SK-N-SH treated with all-trans-retinoic acid at 6 μM for 48 hours (cell line): ENCODE measurements around the gene VTI1A.

Experiments used
- ATAC-seq: fragments of 200-7000 bp; cut with Tn5 transposase; 3 replicates; pipeline ENCODE4 v1.9.1; 2020; ENCODE audit warnings: mild to moderate bottlenecking, moderate library complexity
- ARNTL ChIP-seq: fragments of 450-650 bp; formaldehyde crosslinking; IDR thresholded peaks from 2 replicates; pipeline ENCODE4 v1.5.0; 2020; ENCODE audit warnings: low read depth, mild to moderate bottlenecking, moderate library complexity, borderline replicate concordance
- BACH2 ChIP-seq: fragments of 250-450 bp; sonication (Bioruptor Pico); IDR thresholded peaks from 2 replicates; pipeline ENCODE4 v1.9.0; 2021; ENCODE audit warnings: mild to moderate bottlenecking, borderline replicate concordance
- CSDC2 ChIP-seq: fragments of 250-450 bp; sonication (Bioruptor Pico); IDR thresholded peaks from 2 replicates; pipeline ENCODE4 v1.5.0; 2020; ENCODE audit warnings: mild to moderate bottlenecking, moderate library complexity
- ESRRG ChIP-seq: fragments of 250-450 bp; sonication (Bioruptor Pico); IDR thresholded peaks from 2 replicates; pipeline ENCODE4 v1.6.1; 2021; ENCODE audit warnings: mild to moderate bottlenecking
- GLIS3 ChIP-seq: fragments of 250-450 bp; sonication (Bioruptor Pico); IDR thresholded peaks from 2 replicates; pipeline ENCODE4 v1.5.0; 2020; ENCODE audit warnings: mild to moderate bottlenecking, moderate library complexity
- ISL1 ChIP-seq: fragments of 250-450 bp; sonication (Bioruptor Pico); IDR thresholded peaks from 2 replicates; pipeline ENCODE4 v2.1.2; 2022; ENCODE audit warnings: mild to moderate bottlenecking, moderate library complexity
- OSR1 ChIP-seq: fragments of 250-450 bp; sonication (Bioruptor Pico); IDR thresholded peaks from 2 replicates; pipeline ENCODE4 v1.8.0; 2022; ENCODE audit warnings: moderate library complexity, mild to moderate bottlenecking, inconsistent platforms
- PATZ1 ChIP-seq: fragments of 250-450 bp; sonication (Bioruptor Pico); IDR thresholded peaks from 2 replicates; pipeline ENCODE4 v1.8.0; 2020; ENCODE audit warnings: mild to moderate bottlenecking, moderate library complexity, borderline replicate concordance
- POU6F1 ChIP-seq: fragments of 250-450 bp; sonication (Bioruptor Pico); IDR thresholded peaks from 2 replicates; pipeline ENCODE4 v1.8.0; 2021; ENCODE audit warnings: low read depth, mild to moderate bottlenecking, moderate library complexity, borderline replicate concordance
- PPARA ChIP-seq: fragments of 250-450 bp; sonication (Bioruptor Pico); IDR thresholded peaks from 2 replicates; pipeline ENCODE4 v1.5.0; 2020; ENCODE audit warnings: mild to moderate bottlenecking, borderline replicate concordance
- RARB ChIP-seq: fragments of 250-450 bp; sonication (Bioruptor Pico); IDR thresholded peaks from 2 replicates; pipeline ENCODE4 v1.8.0; 2021; ENCODE audit warnings: mild to moderate bottlenecking, moderate library complexity
- SNAI2 ChIP-seq: fragments of 250-450 bp; sonication (Bioruptor Pico); IDR thresholded peaks from 2 replicates; pipeline ENCODE4 v1.5.0; 2020; ENCODE audit warnings: mild to moderate bottlenecking, moderate library complexity
- TCF4 ChIP-seq: fragments of 250-450 bp; sonication (Bioruptor Pico); IDR thresholded peaks from 2 replicates; pipeline ENCODE4 v1.8.0; 2021; ENCODE audit warnings: mild to moderate bottlenecking, moderate library complexity, borderline replicate concordance
- TOX ChIP-seq: fragments of 250-450 bp; sonication (Bioruptor Pico); IDR thresholded peaks from 2 replicates; pipeline ENCODE4 v1.8.0; 2021; ENCODE audit warnings: mild to moderate bottlenecking, moderate library complexity, borderline replicate concordance
- ZFP3 ChIP-seq: fragments of 250-450 bp; sonication (Bioruptor Pico); IDR thresholded peaks from 2 replicates; pipeline ENCODE4 v1.5.0; 2020; ENCODE audit warnings: mild to moderate bottlenecking, moderate library complexity
- ZFP30 ChIP-seq: fragments of 450-650 bp; formaldehyde crosslinking; IDR thresholded peaks from 2 replicates; pipeline ENCODE4 v1.5.0; 2022; ENCODE audit warnings: mild to moderate bottlenecking, moderate library complexity
- ZNF565 ChIP-seq: fragments of 450-650 bp; formaldehyde crosslinking; conservative IDR thresholded peaks from 2 replicates; pipeline ENCODE4 v1.5.0; 2020; ENCODE audit warnings: low read depth, mild to moderate bottlenecking, moderate library complexity
- ZNF70 ChIP-seq: fragments of 450-650 bp; formaldehyde crosslinking; IDR thresholded peaks from 2 replicates; pipeline ENCODE4 v1.5.0; 2020; ENCODE audit warnings: mild to moderate bottlenecking, moderate library complexity
- ZNF8 ChIP-seq: fragments of 450-650 bp; formaldehyde crosslinking; IDR thresholded peaks from 2 replicates; pipeline ENCODE4 v1.5.0; 2020; ENCODE audit warnings: mild to moderate bottlenecking, moderate library complexity
- TF ChIP-seq, protein P1 (sequence below): fragments of 250-450 bp; sonication (Bioruptor Pico); IDR thresholded peaks from 2 replicates; pipeline ENCODE4 v1.5.0; 2020; ENCODE audit warnings: mild to moderate bottlenecking, moderate library complexity
- TF ChIP-seq, protein P2 (sequence below): fragments of 250-450 bp; sonication (Bioruptor Pico); IDR thresholded peaks from 2 replicates; pipeline ENCODE4 v1.5.1; 2020; ENCODE audit warnings: low read depth, mild to moderate bottlenecking, moderate library complexity

VTI1A gene

DNA sequence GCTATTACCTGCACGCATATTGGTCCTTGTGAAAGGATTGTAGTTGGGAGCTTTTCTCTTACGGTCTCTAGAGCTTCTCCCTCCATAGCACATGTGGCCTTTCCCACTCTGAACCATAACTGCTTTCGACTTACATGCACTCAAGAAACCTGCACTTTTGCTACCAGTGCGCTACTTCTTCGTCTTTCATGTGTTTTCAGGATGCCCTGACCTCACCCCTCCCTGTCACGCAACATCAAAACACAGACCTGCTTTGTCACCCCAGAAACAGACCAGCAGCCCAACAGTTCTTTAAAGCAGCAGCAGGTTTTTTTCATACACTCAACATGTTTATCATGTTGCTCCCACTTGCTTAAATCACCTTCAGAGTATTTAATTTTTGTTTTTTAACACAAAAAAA is 259.6 kb downstream of the VTI1A start:
- no peak for TF ChIP-seq ESRRG (CRISPR knock-in tag)
- TF ChIP-seq OSR1 (CRISPR knock-in tag) = no peak
- TF ChIP-seq ZNF70 (CRISPR knock-in tag) = no peak
- no peak for TF ChIP-seq ZNF565 (CRISPR knock-in tag)
- no peak for TF ChIP-seq TOX
- no peak for TF ChIP-seq RARB (CRISPR knock-in tag)
- TF ChIP-seq GLIS3 = no peak
- TF ChIP-seq ZFP30 (CRISPR knock-in tag) = no peak
- TF ChIP-seq BACH2 (CRISPR knock-in tag) = no peak
- TF ChIP-seq, protein P1, sequence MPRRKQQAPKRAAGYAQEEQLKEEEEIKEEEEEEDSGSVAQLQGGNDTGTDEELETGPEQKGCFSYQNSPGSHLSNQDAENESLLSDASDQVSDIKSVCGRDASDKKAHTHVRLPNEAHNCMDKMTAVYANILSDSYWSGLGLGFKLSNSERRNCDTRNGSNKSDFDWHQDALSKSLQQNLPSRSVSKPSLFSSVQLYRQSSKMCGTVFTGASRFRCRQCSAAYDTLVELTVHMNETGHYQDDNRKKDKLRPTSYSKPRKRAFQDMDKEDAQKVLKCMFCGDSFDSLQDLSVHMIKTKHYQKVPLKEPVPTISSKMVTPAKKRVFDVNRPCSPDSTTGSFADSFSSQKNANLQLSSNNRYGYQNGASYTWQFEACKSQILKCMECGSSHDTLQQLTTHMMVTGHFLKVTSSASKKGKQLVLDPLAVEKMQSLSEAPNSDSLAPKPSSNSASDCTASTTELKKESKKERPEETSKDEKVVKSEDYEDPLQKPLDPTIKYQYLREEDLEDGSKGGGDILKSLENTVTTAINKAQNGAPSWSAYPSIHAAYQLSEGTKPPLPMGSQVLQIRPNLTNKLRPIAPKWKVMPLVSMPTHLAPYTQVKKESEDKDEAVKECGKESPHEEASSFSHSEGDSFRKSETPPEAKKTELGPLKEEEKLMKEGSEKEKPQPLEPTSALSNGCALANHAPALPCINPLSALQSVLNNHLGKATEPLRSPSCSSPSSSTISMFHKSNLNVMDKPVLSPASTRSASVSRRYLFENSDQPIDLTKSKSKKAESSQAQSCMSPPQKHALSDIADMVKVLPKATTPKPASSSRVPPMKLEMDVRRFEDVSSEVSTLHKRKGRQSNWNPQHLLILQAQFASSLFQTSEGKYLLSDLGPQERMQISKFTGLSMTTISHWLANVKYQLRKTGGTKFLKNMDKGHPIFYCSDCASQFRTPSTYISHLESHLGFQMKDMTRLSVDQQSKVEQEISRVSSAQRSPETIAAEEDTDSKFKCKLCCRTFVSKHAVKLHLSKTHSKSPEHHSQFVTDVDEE = no peak
- TF ChIP-seq ARNTL = no peak
- TF ChIP-seq, protein P2, sequence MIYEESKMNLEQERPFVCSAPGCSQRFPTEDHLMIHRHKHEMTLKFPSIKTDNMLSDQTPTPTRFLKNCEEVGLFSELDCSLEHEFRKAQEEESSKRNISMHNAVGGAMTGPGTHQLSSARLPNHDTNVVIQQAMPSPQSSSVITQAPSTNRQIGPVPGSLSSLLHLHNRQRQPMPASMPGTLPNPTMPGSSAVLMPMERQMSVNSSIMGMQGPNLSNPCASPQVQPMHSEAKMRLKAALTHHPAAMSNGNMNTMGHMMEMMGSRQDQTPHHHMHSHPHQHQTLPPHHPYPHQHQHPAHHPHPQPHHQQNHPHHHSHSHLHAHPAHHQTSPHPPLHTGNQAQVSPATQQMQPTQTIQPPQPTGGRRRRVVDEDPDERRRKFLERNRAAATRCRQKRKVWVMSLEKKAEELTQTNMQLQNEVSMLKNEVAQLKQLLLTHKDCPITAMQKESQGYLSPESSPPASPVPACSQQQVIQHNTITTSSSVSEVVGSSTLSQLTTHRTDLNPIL (CRISPR knock-in tag) = no peak
- no peak for TF ChIP-seq ISL1 (CRISPR knock-in tag)
- TF ChIP-seq PPARA (CRISPR knock-in tag) = no peak
- TF ChIP-seq ZFP3 (CRISPR knock-in tag) = no peak
- TF ChIP-seq CSDC2 = no peak
- no peak for TF ChIP-seq SNAI2 (CRISPR knock-in tag)
- no peak for TF ChIP-seq ZNF8
- TF ChIP-seq PATZ1 (CRISPR knock-in tag) = no peak
- TF ChIP-seq POU6F1 = no peak

GRCh38 chr10:112708461-112708860 is 261.4 kb downstream of the VTI1A start:
- ATAC-seq = peak; percentile 33; the same call in 2 of the 3 replicates
- TF ChIP-seq ISL1 (CRISPR knock-in tag) (no peak), POU6F1 (no peak), TCF4 (CRISPR knock-in tag) (no peak), PPARA (CRISPR knock-in tag) (no peak), ZNF565 (CRISPR knock-in tag) (no peak)
- TF ChIP-seq, protein P2 (CRISPR knock-in tag) = no peak
- TF ChIP-seq, protein P1 = no peak

More for the DNA sequence above, 259.6 kb downstream of the VTI1A start:
- ATAC-seq = no peak
